Kidney (tissue), 14 donors: ENCODE data around the gene MLLT10. TPM values are rescaled to one million over a fixed set of nuclear protein-coding genes. Genes with fewer than 3 reads are reported as not detected.

ENCODE experiments used
- DNase-seq, 5 donors: peaks; one replicate each; pipeline ENCODE4 v3.0.0-alpha.2; 2013 to 2020
- FAIRE-seq: peaks from 2 replicates; lab custom pipeline; 2012; peaks lifted over from hg19 to GRCh38; lab: Jason Lieb, UNC
- H3K27ac ChIP-seq, 2 donors: one replicate each; pipeline ENCODE4 v1.7.0; 2013; ENCODE audit warnings: low read depth in 2 of 2, low read length in 2 of 2, inconsistent platforms in 1 of 2
- H3K27me3 ChIP-seq: one replicate; pipeline ENCODE4 v1.7.1; 2013; ENCODE audit warnings: low read length, inconsistent platforms; ENCODE audit not compliant: control insufficient read depth, insufficient read depth
- H3K36me3 ChIP-seq, 3 donors: one replicate each; pipeline versions ENCODE4 v1.7.0 to v1.7.1; 2013; ENCODE audit warnings: low read length in 3 of 3, control low read depth in 1 of 3, inconsistent platforms in 1 of 3; ENCODE audit not compliant: insufficient read depth in 3 of 3, control insufficient read depth in 2 of 3
- H3K4me1 ChIP-seq, 3 donors: one replicate each; pipeline versions ENCODE4 v1.7.0 to v1.7.1; 2013; ENCODE audit warnings: low read length in 3 of 3, inconsistent platforms in 1 of 3, low read depth in 1 of 3; ENCODE audit not compliant: control insufficient read depth in 2 of 3, insufficient read depth in 2 of 3
- H3K4me3 ChIP-seq, 3 donors: one replicate each; pipeline versions ENCODE4 v1.7.0 to v1.8.1; 2013; ENCODE audit warnings: low read length in 3 of 3, control low read depth in 1 of 3, inconsistent platforms in 1 of 3
- H3K9ac ChIP-seq, 3 donors: one replicate each; pipeline versions ENCODE4 v1.7.0 to v1.7.1; 2013; ENCODE audit warnings: low read length in 3 of 3, control low read depth in 1 of 3, inconsistent platforms in 1 of 3
- H3K9me3 ChIP-seq, 3 donors: one replicate each; pipeline versions ENCODE4 v1.7.0 to v1.7.1; 2013; ENCODE audit warnings: low read length in 3 of 3, control low read depth in 1 of 3, inconsistent platforms in 1 of 3; ENCODE audit not compliant: control insufficient read depth in 2 of 3, insufficient read depth in 1 of 3
- intact Hi-C: fragments of 100-400 bp; cut with DNase I; formaldehyde crosslinking; loops from one replicate; pipeline ENCODE4 v1.11.1; 2022
- polyA plus RNA-seq: library from polyadenylated mRNA; stranded (reverse); fragments of 350-450 nt; fragmentation: Illumina TruSeq; extraction: RNeasy Lipid Tissue Mini Kit (QIAGEN cat#74804); gene quantifications from one replicate; pipeline ENCODE4 v1.2.3, GENCODE V29; 2014; ENCODE audit warnings: low read depth, low replicate concordance; ENCODE audit not compliant: insufficient read depth
- total RNA-seq: library from RNA; stranded (reverse); fragmentation: NEBNext Ultra II Directional; extraction: Animal tissue kit (Norgen Biotek cat#: 25700); gene quantifications from one replicate; pipeline ENCODE4 v1.2.1, GENCODE V29; 2021
- TF ChIP-seq, protein P1 (sequence below): IDR thresholded peaks from 3 replicates; pipeline ENCODE4 v1.5.1; 2012; ENCODE audit warnings: mild to moderate bottlenecking, moderate library complexity, borderline replicate concordance; ENCODE audit not compliant: insufficient read depth; ENCODE audit errors: extremely low read depth
- donor health status: control.
- donor health status: control.
- donor health status: control.
- donor health status: control.
- donor health status: control.
- donor health status: DM: yes; HTN: yes; CAD: no.
- donor health status: Normal renal cell carcinoma (clear cell type).

The MLLT10 gene
- total and polyA plus RNA-seq, 2 donors from 2014 or later, result 11.0 to 54.2 TPM

DNA sequence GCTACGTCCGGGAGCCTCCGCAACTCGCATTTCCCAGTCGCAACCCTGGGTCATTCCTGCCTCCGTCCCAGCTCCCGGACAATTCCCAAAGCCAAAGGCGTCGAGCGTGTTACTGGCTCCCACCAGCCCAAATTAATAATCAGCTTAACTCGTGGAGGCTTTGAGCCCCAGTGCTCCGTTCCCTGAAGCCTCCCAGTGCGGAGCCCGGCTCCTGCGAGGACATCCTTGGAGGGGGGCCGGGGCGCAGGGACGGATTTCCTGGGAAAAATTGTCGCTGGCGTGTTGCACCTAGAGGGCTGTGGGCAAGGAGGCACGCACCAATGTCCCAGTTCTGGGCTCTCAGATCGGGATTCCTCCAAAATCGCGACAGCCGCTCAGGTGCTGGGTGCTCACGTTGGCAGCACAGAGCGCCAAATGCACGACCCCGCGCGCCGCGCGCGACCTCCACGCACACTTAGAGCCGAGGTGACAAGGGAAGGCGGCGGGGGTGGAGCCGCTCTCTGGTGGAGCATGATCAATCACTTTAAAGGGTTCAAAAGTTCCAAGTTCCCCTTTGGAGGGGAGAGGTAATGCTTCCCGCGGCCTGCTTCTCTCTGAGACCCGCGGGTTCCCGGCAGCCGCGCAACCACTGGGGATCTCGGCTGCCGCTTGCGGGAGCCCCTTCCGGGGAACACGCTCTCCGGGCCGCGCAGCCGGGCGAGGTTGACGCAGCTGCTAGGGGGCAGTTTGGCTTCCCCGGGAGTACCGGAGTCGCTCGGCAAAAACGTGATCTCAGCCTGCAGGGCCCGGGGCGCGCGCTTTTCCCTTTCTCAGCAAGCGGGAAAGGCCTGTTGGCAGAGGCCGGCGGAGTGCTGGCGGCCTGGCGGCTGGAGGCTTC, 34.1 kb upstream of the MLLT10 start:
- TF ChIP-seq, protein P1, sequence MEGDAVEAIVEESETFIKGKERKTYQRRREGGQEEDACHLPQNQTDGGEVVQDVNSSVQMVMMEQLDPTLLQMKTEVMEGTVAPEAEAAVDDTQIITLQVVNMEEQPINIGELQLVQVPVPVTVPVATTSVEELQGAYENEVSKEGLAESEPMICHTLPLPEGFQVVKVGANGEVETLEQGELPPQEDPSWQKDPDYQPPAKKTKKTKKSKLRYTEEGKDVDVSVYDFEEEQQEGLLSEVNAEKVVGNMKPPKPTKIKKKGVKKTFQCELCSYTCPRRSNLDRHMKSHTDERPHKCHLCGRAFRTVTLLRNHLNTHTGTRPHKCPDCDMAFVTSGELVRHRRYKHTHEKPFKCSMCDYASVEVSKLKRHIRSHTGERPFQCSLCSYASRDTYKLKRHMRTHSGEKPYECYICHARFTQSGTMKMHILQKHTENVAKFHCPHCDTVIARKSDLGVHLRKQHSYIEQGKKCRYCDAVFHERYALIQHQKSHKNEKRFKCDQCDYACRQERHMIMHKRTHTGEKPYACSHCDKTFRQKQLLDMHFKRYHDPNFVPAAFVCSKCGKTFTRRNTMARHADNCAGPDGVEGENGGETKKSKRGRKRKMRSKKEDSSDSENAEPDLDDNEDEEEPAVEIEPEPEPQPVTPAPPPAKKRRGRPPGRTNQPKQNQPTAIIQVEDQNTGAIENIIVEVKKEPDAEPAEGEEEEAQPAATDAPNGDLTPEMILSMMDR, result no peak
- no peak for FAIRE-seq

DNA sequence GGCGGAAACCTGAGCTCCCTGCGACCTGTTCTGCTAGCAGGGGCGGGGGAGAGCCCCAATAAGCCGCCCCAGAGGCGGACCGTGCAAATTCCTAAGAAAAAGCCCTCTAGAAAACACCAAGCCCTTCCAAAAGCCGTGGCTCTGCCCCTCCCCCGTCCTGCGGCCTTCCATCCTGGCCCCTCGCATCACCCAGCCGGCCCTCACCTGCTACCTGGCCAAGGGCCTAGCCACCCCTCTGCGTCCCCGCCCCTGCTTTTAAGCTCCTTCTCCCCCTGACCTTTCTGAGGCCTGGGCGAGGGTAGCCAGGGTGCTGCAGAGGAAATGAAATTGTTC, 33.5 kb upstream of the MLLT10 start:
- Histone ChIP-seq H3K9ac (peak overlapping the region in 1 of 3 donors; percentile 60), H3K4me1 (peaks cover 4 to 12% (median 4%) of the 10 kb centered on the region in 3 donors), H3K27me3 (no peaks in the 10 kb centered on the region), H3K9me3 (no peaks in the 10 kb centered on the region), H3K36me3 (no peaks in the 10 kb centered on the region), H3K27ac (peak overlapping the region; percentile 59 to 78), H3K4me3 (peak overlapping the region in 1 of 3 donors; percentile 59)
- FAIRE-seq (no peak), DNase-seq (no peak)
- intact Hi-C loops, result no loop called here
- TF ChIP-seq, protein P1, result no peak

More for the DNA sequence above, 34.1 kb upstream of the MLLT10 start:
- H3K4me3 ChIP-seq, result peak overlapping the region in 2 of 3 donors; percentile 27 to 59
- intact Hi-C loops, result no loop called here
- peak overlapping the region; percentile 59 to 78 for H3K27ac ChIP-seq
- no peaks in the 10 kb centered on the region for H3K27me3 ChIP-seq
- peak; percentile 71 to 85 (median 81) for DNase-seq
- H3K36me3 ChIP-seq, result no peaks in the 10 kb centered on the region
- H3K9me3 ChIP-seq, result no peaks in the 10 kb centered on the region
- peaks cover 4 to 12% (median 4%) of the 10 kb centered on the region in 3 donors for H3K4me1 ChIP-seq
- H3K9ac ChIP-seq, result peak overlapping the region in 2 of 3 donors; percentile 10 to 60

DNA sequence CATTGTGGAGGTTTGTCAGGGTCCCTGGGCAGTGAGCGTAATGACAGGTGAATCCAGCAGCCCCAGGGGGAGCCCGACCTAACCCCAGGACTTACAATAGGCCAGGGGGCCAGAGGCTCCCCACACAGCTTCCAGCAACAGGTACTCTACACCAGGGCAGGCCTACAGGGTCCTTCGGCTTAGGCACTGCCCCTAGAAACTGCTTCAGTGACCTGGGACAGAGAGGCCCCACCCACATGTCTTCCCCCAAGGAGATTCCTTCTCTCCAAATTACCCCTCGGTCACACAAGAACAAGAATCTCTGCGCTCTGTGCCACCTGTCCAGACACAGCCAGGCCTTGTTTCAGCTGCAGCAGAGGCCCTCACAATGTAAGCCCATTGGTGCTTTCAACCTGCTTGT, 32.9 kb upstream of the MLLT10 start:
- no peaks in the 10 kb centered on the region for H3K36me3 ChIP-seq
- H3K9me3 ChIP-seq, result no peaks in the 10 kb centered on the region
- peak overlapping the region; percentile 47 to 63 for H3K27ac ChIP-seq
- FAIRE-seq (no peak), DNase-seq (peak in 4 of 5 donors; percentile 54 to 77 (median 68))
- H3K27me3 ChIP-seq, result no peaks in the 10 kb centered on the region
- peaks cover 4 to 12% (median 4%) of the 10 kb centered on the region in 3 donors for H3K4me1 ChIP-seq
- TF ChIP-seq, protein P1, result no peak
- H3K4me3 ChIP-seq, result peak overlapping the region in 1 of 3 donors; percentile 59
- H3K9ac ChIP-seq, result peak overlapping the region in 1 of 3 donors; percentile 60
- intact Hi-C loops, result no loop called here
